Hepatocyte (in vitro differentiated cells): ENCODE results near the gene SUSD3. TPM values are rescaled to one million over a fixed set of nuclear protein-coding genes. Genes with fewer than 3 reads are reported as not detected.

Experiments used
- DNase-seq: peaks from one replicate; pipeline ENCODE4 v3.0.0-alpha.2; 2016; ENCODE audit warnings: low spot score
- H2AFZ ChIP-seq: fragments of 200-600 bp; sonication (generic); 2 replicates; pipeline ENCODE4 v1.6.0; 2016; ENCODE audit warnings: antibody characterized with exemption, mild to moderate bottlenecking
- H3K27ac ChIP-seq: fragments of 200-600 bp; sonication (generic); 2 replicates; pipeline ENCODE4 v1.5.1; 2016; ENCODE audit warnings: mild to moderate bottlenecking
- H3K27me3 ChIP-seq: fragments of 200-600 bp; sonication (generic); 2 replicates; pipeline ENCODE4 v1.6.1; 2016
- H3K36me3 ChIP-seq: fragments of 200-600 bp; sonication (generic); replicated peaks from 2 replicates; pipeline ENCODE4 v1.5.1; 2016; ENCODE audit warnings: low read depth; ENCODE audit not compliant: insufficient read depth
- H3K4me1 ChIP-seq: fragments of 200-600 bp; sonication (generic); 2 replicates; pipeline ENCODE4 v1.5.1; 2016; ENCODE audit warnings: mild to moderate bottlenecking, moderate library complexity; ENCODE audit not compliant: insufficient read depth
- H3K4me2 ChIP-seq: fragments of 200-600 bp; sonication (generic); 2 replicates; pipeline ENCODE4 v1.6.0; 2016
- H3K4me3 ChIP-seq: fragments of 200-600 bp; sonication (generic); 2 replicates; pipeline ENCODE4 v1.5.1; 2016; ENCODE audit warnings: mild to moderate bottlenecking
- H3K79me2 ChIP-seq: fragments of 200-600 bp; sonication (generic); 2 replicates; pipeline ENCODE4 v1.6.0; 2017; ENCODE audit warnings: mild to moderate bottlenecking
- H3K9me2 ChIP-seq: fragments of 200-600 bp; sonication (generic); replicated peaks from 2 replicates; pipeline ENCODE4 v1.6.0; 2017; ENCODE audit warnings: mild to moderate bottlenecking; ENCODE audit not compliant: insufficient read depth
- H3K9me3 ChIP-seq: fragments of 200-600 bp; sonication (generic); 2 replicates; pipeline ENCODE4 v1.5.1; 2016; ENCODE audit warnings: low read depth, mild to moderate bottlenecking
- H4K20me1 ChIP-seq: fragments of 200-600 bp; sonication (generic); 2 replicates; pipeline ENCODE4 v1.6.0; 2016; ENCODE audit warnings: mild to moderate bottlenecking; ENCODE audit not compliant: insufficient read depth, poor library complexity, severe bottlenecking
- CTCF ChIP-seq: fragments of 200-600 bp; sonication (generic); IDR thresholded peaks from 2 replicates; pipeline ENCODE4 v1.5.1; 2016; ENCODE audit warnings: antibody characterized with exemption, mild to moderate bottlenecking; ENCODE audit not compliant: poor library complexity
- EZH2 ChIP-seq: fragments of 200-600 bp; sonication (generic); IDR thresholded peaks from 2 replicates; pipeline ENCODE4 v1.6.1; 2016; ENCODE audit warnings: antibody characterized with exemption, mild to moderate bottlenecking, borderline replicate concordance
- EZH2phosphoT487 ChIP-seq: fragments of 200-600 bp; sonication (generic); IDR thresholded peaks from one replicate; pipeline ENCODE4 v1.6.1; 2018; ENCODE audit warnings: antibody characterized with exemption, mild to moderate bottlenecking, low read depth, moderate library complexity; ENCODE audit not compliant: unreplicated experiment, severe bottlenecking
- WGBS: methylation state at CpG from one replicate; pipeline ENCODE4 v1.1.6; 2016; ENCODE audit warnings: low lambda C conversion rate; ENCODE audit errors: missing lambda C conversion rate; 5-methylcytosine and 5-hydroxymethylcytosine counted together
- polyA plus RNA-seq: library from polyadenylated mRNA; unstranded; fragments of >200 nt; fragmentation: Nextera tagmentation; extraction: Ambion mirVana; gene quantifications from 2 replicates; pipeline ENCODE4 v1.2.1, GENCODE V29; 2016
- total RNA-seq: library from RNA; depleted of rRNA; stranded (reverse); fragments of >200 nt; gene quantifications from 2 replicates; pipeline ENCODE4 v1.2.3, GENCODE V29; 2014

SUSD3 gene
- total and polyA plus RNA-seq, 2 experiments from 2014 or later: 11.4 to 17.3 TPM

- Histone ChIP-seq H3K4me2 (no peak overlapping the region), H3K9me2 (no peaks in the 10 kb centered on the region)
- 92% methylated on average over 13 of the region's 13 CpGs for WGBS
Measured at GRCh38 chr9:93112864-93113389, 54.4 kb downstream of the SUSD3 start.

GRCh38 chr9:93114169-93114983, 55.9 kb downstream of the SUSD3 start:
- Histone ChIP-seq H3K4me3 (no peak overlapping the region), H3K36me3 (no peaks in the 10 kb centered on the region), H4K20me1 (no peaks in the 10 kb centered on the region), H2AFZ (no peak overlapping the region), H3K4me2 (no peak overlapping the region), H3K4me1 (no peaks in the 10 kb centered on the region), H3K79me2 (no peaks in the 10 kb centered on the region), H3K27ac (no peak overlapping the region), H3K9me3 (no peaks in the 10 kb centered on the region), H3K27me3 (no peaks in the 10 kb centered on the region), H3K9me2 (no peaks in the 10 kb centered on the region)
- no peak for TF ChIP-seq EZH2phosphoT487
- TF ChIP-seq CTCF: no peak
- TF ChIP-seq EZH2: no peak
- WGBS: 85% methylated on average over 16 of the region's 17 CpGs
- no peak for DNase-seq

More at GRCh38 chr9:93112864-93113389, 54.4 kb downstream of the SUSD3 start:
- no peak for DNase-seq
- TF ChIP-seq EZH2phosphoT487: no peak
- no peak for TF ChIP-seq CTCF
- no peak for TF ChIP-seq EZH2
- no peaks in the 10 kb centered on the region for H4K20me1 ChIP-seq
- H3K4me3 ChIP-seq: no peak overlapping the region
- H3K27me3 ChIP-seq: no peaks in the 10 kb centered on the region
- H3K4me1 ChIP-seq: no peaks in the 10 kb centered on the region
- no peaks in the 10 kb centered on the region for H3K79me2 ChIP-seq
- H3K36me3 ChIP-seq: no peaks in the 10 kb centered on the region
- H3K27ac ChIP-seq: no peak overlapping the region
- H2AFZ ChIP-seq: no peak overlapping the region
- H3K9me3 ChIP-seq: no peaks in the 10 kb centered on the region

GRCh38 chr9:93114984-93115335, 56.5 kb downstream of the SUSD3 start:
- TF ChIP-seq EZH2phosphoT487 (no peak), EZH2 (no peak), CTCF (no peak)
- DNase-seq: no peak
- H3K4me1 ChIP-seq: peaks cover 4% of the 10 kb centered on the region
- H3K4me3 ChIP-seq: no peak overlapping the region
- no peaks in the 10 kb centered on the region for H3K9me2 ChIP-seq
- H3K27me3 ChIP-seq: no peaks in the 10 kb centered on the region
- no peaks in the 10 kb centered on the region for H3K36me3 ChIP-seq
- 93% methylated on average over 5 of the region's 5 CpGs for WGBS
- H4K20me1 ChIP-seq: no peaks in the 10 kb centered on the region
- no peak overlapping the region for H3K27ac ChIP-seq
- H3K4me2 ChIP-seq: no peak overlapping the region
- H3K9me3 ChIP-seq: no peaks in the 10 kb centered on the region
- no peak overlapping the region for H2AFZ ChIP-seq
- no peaks in the 10 kb centered on the region for H3K79me2 ChIP-seq
